ENCODE data around the gene ANKMY1. TPM values are rescaled to one million over a fixed set of nuclear protein-coding genes. Genes with fewer than 3 reads are reported as not detected.
A peak's percentile ranks its signal among the peaks of the same experiment; 100 is the strongest.

Gene ANKMY1
- total RNA-seq, 1 donor from 2014 or later: 11.4 TPM

DNA sequence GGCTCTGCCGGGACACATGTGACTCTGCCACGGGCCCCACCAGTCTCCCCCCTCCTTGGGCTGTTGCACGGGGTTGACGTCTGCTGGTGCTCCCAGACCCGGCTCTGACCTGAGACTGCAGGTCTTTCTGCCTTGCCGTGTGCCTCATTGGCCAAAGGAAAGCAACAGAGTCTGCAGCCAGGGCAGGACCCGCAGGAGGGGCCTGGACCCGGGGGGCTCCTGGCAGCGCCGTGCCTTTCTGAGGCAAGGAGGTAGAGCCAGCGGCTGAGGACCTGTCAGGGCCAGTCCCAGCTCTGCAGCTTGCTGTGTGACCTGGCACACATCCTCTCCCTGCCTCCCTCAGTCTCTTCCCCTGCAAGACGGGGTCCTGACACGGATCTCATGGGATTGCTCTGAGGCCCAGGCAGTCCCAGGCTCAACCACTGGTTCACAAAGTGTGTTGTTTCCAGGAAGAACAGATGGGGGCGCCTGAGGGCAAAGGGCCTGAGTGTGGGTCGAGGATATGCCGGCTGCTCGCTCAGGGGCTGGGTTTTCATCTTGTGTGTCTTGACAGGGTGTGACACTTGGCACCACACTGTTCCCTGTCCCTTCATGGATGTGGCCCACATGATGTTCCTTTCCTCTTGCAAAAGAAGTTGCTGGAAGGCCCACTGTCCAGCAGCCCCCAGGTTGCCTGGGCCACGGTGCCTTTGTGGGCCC, 37.7 kb upstream of the ANKMY1 start:
- DNase-seq (ENCODE audit: low spot score): peak; percentile 88

DNA sequence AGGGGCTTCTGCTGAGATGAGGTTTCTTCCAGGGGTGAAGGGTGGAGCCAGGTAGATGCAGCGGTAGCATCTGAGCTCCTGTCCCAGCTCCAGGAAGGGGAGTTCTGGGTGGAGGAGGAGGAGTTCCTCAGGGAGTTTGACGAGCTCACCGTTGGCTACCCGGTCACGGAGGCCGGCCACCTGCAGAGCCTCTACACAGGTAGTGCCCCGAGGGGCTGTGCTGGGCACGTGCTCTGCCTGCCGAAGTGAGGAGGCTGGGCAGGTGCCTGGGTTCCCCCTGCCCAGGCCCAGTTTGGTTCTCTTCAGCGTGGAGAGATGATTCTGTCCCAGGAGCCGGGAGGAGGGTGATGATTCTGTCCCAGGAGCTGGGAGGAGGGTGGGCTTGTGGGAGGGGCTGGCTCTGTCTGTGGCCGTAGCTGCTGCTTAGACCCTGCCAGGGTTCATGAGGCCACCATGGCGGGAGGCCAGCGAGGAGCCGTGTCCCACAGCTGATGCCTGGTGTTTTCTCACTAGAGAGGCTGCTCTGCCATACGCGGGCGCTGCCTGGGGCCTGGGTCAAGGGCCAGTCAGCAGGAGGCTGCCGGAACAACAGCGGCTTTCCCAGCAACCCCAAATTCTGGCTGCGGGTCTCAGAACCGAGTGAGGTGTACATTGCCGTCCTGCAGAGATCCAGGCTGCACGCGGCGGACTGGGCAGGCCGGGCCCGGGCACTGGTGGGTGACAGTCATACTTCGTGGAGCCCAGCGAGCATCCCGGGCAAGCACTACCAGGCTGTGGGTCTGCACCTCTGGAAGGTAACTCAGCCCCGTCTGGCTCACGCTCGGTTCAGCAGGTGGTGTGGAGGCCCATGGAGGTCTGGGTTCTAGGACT, 37.0 kb upstream of the ANKMY1 start:
- DNase-seq (ENCODE audit: low spot score): peak; percentile 84

DNA sequence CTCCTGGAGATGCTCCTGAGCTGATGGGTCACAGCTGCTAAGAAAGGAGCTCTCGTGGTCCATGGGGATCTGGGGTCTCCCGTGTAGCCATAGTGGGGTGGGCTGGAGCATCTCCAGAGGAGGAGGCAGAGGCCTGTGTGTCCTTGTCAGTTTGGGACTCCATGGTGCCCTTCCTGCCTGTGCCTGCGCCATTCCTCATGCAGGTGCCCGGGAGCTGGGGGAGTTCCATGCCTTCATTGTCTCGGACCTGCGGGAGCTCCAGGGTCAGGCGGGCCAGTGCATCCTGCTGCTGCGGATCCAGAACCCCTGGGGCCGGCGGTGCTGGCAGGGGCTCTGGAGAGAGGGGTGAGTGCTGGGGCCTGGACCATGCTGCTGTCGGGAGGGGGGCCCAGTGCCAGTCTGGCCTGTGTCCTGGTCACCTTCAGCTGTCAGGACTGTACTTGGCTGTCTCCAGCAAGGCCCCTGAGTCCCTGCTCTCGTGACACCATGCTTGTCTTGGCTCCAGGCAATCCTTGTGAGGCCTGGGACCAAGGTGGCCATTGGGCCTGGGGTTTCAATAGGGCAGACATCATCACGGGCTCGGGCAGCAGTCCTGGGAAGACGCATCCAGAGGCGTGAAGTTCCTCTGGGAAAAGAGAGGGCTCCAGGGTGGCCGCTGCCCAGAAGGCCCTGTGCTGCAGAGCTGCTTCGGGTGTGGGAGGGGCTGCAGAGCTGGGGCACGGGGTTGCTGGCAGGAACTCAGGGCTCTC, 36.1 kb upstream of the ANKMY1 start:
- DNase-seq (ENCODE audit: low spot score): peak; percentile 89

DNA sequence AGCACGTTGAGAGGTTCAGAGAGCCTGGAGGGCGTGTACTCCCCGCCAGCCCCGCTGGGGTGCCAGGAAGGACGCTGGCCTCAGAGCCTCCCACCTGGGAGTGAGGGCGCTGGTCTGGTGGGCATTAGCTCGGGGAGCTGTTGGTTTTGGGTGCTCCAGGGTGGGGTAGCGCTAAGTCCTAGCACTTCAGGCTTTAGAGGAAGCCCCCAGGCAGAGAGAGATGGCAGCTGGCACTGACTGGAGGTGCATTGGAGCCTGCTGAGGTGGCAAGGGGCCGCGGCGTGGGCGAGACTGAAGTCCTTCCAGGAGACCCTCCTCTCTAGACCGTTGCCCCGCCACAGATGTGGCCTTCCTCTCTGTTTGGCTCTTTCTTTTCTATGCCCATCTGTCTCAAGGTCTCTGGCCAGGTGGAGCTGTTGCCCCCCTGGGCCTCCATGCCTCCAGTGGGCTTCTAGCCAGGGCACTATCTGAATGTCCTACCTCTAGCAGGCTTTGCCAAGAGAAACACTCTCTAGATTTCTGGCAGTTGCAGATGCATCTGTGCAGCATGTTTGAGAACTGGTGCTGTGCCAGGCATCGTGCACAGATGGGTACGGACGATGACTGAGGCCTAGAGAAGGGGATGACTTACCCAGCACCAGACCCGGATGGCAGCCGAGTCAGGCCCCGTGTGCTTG, 35.4 kb upstream of the ANKMY1 start:
- no peak for DNase-seq (ENCODE audit: low spot score)

DNA sequence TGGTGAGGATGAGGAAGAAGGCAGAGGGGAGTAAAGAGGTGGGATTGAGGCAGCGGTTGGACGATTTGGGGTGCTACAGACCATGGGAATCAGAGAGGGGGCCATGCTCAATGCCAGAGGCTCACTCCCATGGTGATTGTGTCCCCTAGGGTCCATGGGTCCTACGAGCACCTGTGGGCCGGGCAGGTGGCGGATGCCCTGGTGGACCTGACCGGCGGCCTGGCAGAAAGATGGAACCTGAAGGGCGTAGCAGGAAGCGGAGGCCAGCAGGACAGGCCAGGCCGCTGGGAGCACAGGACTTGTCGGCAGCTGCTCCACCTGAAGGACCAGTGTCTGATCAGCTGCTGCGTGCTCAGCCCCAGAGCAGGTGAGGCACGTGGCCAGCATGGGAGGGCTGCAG, 34.0 kb upstream of the ANKMY1 start:
- DNase-seq (ENCODE audit: low spot score): no peak

DNA sequence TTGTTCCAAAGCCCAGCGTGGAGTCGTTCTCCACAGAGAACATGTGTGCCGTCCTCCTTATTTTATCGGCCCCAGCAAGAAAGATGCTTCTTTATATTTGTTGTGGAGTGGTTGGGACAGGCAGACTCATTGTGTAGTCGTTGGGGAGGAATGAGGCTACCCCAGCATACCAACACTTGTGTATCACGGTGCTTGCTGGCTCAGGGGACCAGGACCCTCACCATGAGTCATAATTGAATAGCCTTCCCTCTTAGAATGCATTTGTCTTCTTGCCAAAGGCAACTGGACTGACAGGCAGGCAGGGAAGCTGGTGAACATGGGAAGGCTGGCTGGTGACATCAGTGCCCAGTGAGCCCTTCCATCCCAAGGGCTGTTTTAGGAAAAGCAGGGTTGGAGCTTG, 33.4 kb upstream of the ANKMY1 start:
- DNase-seq (ENCODE audit: low spot score): no peak

DNA sequence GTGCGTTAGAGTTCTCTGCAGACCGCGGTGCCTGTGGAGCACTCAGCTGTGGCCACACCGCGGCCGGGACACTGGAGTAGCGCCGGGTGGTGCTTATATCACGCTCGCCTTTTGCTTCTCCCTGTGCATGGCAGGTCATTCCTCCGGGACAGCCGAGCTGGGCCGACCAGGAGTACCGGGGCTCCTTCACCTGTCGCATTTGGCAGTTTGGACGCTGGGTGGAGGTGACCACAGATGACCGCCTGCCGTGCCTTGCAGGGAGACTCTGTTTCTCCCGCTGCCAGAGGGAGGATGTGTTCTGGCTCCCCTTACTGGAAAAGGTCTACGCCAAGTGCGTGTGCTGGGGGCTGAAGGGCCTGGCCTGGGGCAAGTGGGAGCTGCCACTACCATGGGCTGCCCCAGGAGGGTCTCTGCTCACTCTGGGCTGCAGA, 32.9 kb upstream of the ANKMY1 start:
- DNase-seq (ENCODE audit: low spot score): no peak

DNA sequence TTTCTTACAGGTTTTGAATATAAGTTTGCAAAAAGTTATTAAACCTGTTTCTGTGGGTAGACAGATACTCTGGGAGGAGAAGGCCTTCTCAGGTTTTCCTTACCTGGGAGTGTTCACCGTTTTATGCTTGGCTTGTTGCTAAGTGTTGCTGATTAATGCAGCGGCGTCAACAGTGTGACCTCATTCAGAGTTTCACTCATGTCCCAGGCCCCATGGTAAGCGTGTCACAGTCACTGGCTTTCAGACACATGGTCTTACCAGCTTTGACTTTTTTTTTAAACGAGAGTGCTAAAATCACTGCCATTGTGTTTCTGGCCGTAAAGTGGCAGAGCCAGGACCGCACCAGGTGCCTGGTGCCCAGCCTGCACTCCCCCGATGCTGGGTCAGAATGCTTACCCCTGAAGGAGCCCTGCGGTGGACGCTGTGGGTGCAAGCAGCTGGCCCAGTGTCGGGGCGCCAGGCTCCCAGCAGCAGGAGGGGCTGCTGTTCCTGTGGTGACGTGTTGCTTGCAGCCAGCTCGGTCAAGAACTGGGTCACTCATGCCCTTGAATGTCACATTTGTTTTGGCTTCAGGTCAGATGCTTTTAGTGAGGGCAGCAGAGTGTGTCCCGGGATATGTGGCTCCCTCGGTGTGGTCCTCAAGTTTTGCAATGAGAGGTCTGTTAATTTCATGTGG, 32.2 kb upstream of the ANKMY1 start:
- DNase-seq (ENCODE audit: low spot score): no peak

DNA sequence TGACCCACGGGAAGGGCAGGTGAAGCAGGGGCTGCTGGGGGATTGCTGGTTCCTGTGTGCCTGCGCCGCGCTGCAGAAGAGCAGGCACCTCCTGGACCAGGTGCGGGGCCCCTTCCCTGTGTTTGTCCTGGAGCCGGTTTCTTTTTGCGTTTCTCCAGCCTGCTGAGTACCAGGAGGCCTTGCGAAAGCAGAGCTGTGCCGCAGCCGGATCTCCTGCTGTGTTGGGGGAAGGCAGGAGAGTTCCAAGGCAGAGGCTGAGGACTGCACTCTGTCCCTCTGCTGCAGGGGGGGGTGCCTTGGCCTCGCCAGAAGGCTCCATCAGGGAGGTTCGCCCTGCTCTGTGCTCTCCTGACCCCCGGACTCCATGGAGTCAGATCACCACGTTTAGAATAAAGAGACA, 31.6 kb upstream of the ANKMY1 start:
- no peak for DNase-seq (ENCODE audit: low spot score)

DNA sequence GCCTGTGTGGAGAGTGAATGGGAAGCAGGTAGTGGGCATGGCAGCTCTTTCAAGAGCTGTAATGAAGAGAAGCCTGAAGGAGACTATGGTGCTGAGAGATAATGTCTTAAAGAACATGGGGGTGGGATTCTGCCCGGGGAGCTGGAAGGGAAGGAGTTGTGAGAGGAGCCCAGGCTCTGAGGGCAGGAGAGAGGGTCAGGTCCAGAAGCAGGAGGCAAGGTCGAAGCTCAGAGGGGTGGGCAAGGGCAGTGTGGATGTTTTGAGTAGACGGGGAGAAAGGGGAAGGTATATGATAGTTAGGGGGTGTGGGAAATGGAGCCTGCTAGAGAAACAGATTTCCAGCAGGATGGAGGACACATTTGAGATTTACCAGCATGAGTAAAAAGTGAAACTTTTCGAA, 30.9 kb upstream of the ANKMY1 start:
- no peak for DNase-seq (ENCODE audit: low spot score)

DNA sequence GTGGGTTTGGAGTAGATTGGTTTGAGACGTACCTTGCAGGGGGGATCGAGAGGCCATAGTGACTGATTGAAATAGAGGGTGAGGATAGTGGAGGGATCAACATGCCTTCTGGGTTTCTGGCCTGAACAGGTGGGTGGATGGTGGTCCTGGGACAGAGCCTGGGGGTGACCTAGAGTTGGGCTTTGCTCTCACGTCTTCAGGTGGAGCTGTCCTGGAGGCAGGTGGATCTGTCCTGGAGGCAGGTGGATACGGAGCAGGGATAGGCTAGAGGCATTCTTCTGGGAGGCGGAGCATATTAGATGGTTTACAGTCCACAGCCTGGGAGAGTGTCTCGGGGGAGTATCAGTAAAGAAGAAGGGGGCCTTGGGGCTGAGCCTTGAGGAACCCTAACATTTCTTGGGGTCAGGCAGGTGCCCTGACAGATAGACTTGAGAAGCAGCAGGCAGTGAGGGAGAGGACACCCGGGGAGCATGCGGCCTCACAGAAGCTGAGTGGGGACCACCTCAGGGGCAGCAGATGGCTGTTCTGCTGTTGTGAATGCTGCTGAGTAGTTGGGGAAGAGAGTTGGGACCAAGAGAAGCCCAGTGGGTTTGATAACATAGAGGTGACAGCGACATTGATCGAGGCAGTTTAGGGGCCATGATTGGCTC, 30.3 kb upstream of the ANKMY1 start:
- DNase-seq (ENCODE audit: low spot score): no peak

DNA sequence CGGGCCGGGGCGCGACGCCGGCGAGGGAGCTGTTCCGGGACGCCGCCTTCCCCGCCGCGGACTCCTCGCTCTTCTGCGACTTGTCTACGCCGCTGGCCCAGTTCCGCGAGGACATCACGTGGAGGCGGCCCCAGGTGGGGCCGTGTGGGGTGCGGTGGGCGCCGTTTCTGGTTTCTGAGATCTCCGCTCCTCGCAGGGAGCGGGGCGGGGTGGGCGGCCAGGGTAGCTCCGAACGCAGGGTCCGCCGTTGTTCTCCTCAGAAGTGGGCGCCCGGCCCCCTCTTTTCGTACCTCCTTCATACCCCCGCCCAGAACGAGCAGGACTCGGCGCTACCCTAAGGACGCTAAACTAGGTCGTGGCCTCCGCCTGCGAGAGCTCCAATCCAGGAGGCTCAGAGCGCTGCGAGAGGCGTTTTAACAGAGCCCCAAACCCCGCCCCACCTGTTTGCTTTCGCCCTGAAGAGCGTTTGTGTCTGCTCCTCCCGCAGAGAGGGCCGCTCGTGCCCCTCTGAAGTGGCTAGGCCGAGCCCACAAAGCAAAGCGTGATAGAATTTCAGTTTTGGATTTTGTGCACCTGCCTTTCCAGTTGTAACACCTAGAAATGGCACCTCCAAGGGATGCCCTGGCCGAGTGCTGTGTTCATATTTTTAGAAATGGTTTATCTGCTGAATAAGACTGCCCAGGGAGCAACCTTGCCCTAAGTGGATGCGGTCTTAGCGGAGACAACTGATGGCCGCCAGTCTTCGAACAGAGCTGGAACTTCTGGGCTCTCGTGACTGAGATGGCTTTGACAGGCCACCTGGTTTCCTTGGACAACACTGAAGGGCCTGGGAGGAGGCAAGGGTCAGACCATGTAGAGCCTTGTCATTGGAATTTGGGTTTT, 29.4 kb upstream of the ANKMY1 start:
- no peak for DNase-seq (ENCODE audit: low spot score)

DNA sequence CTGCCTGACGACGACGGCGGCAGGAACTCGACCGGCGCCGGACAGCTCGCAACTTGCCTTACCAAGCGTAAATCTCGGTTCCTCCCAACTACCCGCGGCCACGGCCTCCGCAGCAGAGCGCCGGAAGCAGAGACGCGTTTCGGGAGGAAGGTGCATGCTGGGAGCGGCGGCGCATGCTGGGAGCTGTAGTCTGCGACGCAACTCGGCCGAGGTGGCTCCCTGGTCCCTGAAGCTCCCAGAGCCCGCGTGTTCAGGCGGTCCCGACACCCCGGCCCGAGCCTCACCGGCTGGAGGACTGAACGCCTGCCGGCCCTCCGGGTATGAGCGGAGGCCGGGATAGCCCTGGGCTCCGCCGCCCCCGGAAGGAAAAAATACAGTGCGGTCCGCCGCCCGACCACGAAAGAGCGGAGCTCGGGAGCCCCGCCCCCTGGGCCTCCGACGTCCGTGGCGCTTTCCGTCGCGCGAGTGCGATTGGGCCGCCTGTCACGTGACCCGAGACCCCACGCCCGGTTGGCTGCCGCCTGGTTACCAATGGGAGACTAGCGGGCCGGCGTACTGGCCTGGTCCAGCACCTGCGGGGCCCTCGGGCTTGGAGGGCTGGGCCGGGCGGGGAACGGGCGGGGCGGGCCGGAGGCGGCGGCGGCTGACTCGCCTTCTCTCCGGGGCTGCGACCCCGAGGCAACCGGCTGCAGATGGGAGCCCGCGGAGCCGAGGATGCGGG, 28.6 kb upstream of the ANKMY1 start, which contains the start of gene CAPN10:
Gene CAPN10, plus strand, starts transcription at position 537 of the 721 bp plus-strand sequence. Its CDS starts 178 bp downstream, at position 715.
- peak; percentile 100 for DNase-seq (ENCODE audit: low spot score)

DNA sequence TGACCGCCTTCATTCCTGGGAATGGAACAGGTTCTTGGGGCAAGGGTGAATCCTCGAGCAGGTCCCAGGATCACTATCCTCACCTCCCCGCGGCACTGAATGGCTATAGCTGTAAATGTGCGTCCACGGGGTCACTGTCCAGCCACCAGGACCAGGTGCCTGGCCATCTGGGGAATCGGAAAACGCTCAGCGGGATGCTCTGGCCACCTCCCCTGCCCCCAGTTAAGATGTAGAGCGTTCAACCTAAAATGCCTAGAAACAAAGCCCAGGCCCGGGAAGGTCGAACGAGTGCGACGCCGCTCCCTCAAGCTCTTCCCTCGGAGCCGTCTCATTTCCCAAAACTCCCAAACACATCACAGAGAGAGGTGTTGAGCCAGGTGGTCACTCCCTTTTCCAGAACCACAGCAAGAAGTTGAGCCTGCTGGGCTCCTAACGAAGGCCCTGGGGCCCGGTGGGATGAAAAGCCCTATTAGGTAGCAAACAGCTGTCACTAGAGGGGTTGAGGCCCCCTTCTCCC, 28.0 kb upstream of the ANKMY1 start:
- DNase-seq (ENCODE audit: low spot score): no peak

DNA sequence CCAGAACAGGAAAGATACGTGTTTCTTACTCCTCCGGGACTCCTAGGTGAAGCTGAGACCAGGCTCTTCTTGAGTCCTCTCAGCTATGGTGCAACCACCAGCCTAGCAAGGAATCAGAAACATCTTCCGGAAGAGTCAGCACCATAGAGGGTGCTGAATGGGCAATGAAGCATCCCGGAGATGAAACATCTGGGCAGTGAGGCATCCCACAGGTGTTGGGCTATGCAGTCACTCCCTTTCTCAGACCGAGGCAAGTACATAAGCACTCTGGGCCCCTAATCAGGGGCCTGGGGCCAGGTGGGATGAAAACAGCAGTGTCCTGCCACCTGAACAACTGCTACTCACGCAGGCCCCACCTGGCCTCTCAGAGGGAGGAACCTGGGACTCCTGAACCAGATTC, 27.3 kb upstream of the ANKMY1 start:
- no peak for DNase-seq (ENCODE audit: low spot score)

DNA sequence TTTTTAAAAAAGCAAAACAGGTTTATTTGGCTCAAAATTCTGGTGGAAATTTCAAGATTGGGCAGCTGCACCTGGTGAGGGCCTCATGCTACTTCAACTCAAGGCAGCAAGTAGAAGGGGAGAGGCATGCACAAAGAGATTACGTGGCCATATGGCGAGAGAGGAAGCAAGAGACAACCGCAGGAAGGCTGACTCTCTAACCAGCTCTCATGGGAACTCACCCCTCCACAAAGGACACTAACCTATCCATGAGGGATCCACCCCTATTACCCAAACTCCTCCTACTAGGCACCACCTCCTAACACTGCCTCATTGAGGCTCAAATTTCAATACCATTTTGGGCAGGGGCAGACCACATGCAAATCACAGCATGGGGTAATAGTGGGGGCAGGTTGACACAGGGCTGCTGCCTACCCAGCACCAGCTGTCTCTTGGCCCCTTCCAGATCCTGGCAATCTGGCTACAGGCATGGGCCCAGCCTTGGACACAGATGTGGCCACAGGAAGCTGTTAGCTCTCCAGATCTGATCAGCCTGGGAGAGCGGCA, 26.8 kb upstream of the ANKMY1 start:
- DNase-seq (ENCODE audit: low spot score): no peak

DNA sequence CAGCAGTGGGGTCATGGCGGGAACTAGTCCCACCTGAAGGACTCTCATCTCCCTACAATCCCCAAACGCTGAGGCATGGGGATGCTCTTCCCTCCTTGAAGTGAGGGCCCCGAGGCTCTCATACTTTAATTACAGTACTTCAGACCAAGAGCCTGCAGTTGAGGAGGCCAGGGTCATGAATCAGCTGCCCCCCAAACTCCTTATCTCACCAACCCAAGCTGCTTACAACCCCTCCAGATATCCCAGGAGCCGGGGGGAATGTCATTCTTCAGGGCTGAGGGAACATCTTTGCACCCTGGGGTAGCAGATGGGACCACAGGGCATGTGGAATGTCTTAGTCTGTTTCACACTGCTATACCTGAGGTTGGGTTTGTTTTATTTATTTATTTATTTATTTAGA, 26.0 kb upstream of the ANKMY1 start:
- no peak for DNase-seq (ENCODE audit: low spot score)

DNA sequence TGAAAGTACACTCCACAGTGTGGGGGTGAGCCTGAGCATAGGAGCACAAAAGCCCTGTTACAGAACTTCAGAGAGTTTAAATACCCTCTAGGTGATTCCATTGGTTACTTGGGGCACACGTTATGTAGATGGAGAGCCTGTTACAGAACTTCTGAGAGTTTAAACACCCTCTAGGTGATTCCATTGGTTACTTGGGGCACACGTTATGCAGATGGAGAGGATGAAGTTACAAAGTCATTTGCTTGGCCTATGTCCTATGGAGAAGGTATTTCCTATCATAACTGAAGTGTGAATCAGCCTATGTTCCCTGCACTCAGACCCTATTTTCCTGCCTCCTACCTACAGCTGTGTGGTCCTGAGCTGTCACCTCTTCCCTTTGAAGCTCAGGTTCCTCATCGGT, 25.0 kb upstream of the ANKMY1 start:
- no peak for DNase-seq (ENCODE audit: low spot score)

Measured in mesenteric fat pad (tissue), 1 donor.